Heart right ventricle (tissue), 16 donors: ENCODE measurements around the gene UBE4B. TPM values are rescaled to one million over a fixed set of nuclear protein-coding genes. Genes with fewer than 3 reads are reported as not detected.
"Not testable (repeated sequence)": the region's sequence is repeated elsewhere in the genome, so short reads cannot be mapped to it uniquely, and the experiment has no call there.

Source experiments
- ATAC-seq, 8 donors: fragments of 200-7000 bp; cut with Tn5 transposase; one replicate each; pipeline ENCODE4 v1.9.1; 2020; ENCODE audit warnings: mild to moderate bottlenecking in 8 of 8, moderate library complexity in 8 of 8, moderate number of reproducible peaks in 1 of 8
- DNase-seq, 2 donors: peaks; one replicate each; pipeline ENCODE4 v3.0.0-alpha.2; 2020
- H3K27ac ChIP-seq, 10 donors: fragments of 200-600 bp; sonication (generic) in 2 of 10; one replicate each; pipeline versions ENCODE4 v1.5.0 to v1.8.0; 2020 to 2022; ENCODE audit warnings: mild to moderate bottlenecking in 3 of 10
- H3K27me3 ChIP-seq, 7 donors: fragments of 200-600 bp; one replicate each; pipeline ENCODE4 v1.8.0; 2021 to 2022; ENCODE audit warnings: mild to moderate bottlenecking in 2 of 7
- H3K36me3 ChIP-seq, 9 donors: fragments of 200-600 bp; sonication (generic) in 1 of 9; one replicate each; pipeline versions ENCODE4 v1.5.0 to v1.8.0; 2020 to 2022; ENCODE audit warnings: mild to moderate bottlenecking in 2 of 9
- H3K4me1 ChIP-seq, 9 donors: fragments of 200-600 bp; sonication (generic) in 1 of 9; one replicate each; pipeline versions ENCODE4 v1.5.0 to v1.8.0; 2020 to 2022; ENCODE audit warnings: mild to moderate bottlenecking in 4 of 9
- H3K4me3 ChIP-seq, 10 donors: fragments of 200-600 bp; sonication (generic) in 2 of 10; one replicate each; pipeline versions ENCODE4 v1.5.0 to v1.8.0; 2020 to 2022; ENCODE audit warnings: mild to moderate bottlenecking in 7 of 10, moderate library complexity in 2 of 10
- H3K9me3 ChIP-seq, 11 donors: fragments of 200-600 bp in 10 of 11; sonication (generic) in 2 of 11; one replicate each; pipeline versions ENCODE4 v1.5.0 to v1.8.0; 2013 to 2022; ENCODE audit warnings: mild to moderate bottlenecking in 2 of 11, control low read depth in 1 of 11, moderate library complexity in 1 of 11
- WGBS, 2 donors: extraction: QIAGEN DNeasy Blood & Tissue Kit; methylation state at CpG; one replicate each; pipeline ENCODE4 v1.1.7; 2013; ENCODE audit warnings: inconsistent platforms in 1 of 2; 5-methylcytosine and 5-hydroxymethylcytosine counted together
- intact Hi-C, 10 donors: fragments of 100-400 bp; cut with DNase I; formaldehyde crosslinking; loops; one replicate each; pipeline versions ENCODE4 v1.11.1 to v1.14.2; 2022
- polyA plus RNA-seq, 2 donors: library from polyadenylated mRNA; stranded (reverse); fragments of 200-250 nt; gene quantifications; one replicate each; pipeline ENCODE4 v1.2.3, GENCODE V29; 2013
- total RNA-seq, 10 donors: library from RNA; stranded (reverse); fragmentation: NEBNext Ultra II Directional in 3 of 10; extraction: Animal tissue kit (Norgen Biotek cat#: 25700) in 3 of 10; gene quantifications; one replicate each; pipeline versions ENCODE4 v1.2.1 to v1.2.4, GENCODE V29; 2021 to 2023
- TF ChIP-seq, protein P1 (sequence below), 9 donors: fragments of 200-600 bp; sonication (generic) in 2 of 9; IDR thresholded peaks; one replicate each; pipeline versions ENCODE4 v1.5.0 to v1.8.0; 2021 to 2022; ENCODE audit warnings: antibody characterized with exemption in 9 of 9, mild to moderate bottlenecking in 5 of 9, moderate library complexity in 1 of 9
- donor health status: Arrhythmogenic right ventricular cardiomyopathy.
- donor health status: ischemic (EF 13 %, LVEDD 7.1; RV severe dilation, severe dysfunction).
- donor health status: healthy with polysubstance abuse.
- donor health status: DM: no; HTN: yes; CAD: no.
- donor health status: DM: no; HTN: no; CAD: no.
- donor health status: ischemic (EF 25% LVEDD 6.9; RV normal size, moderate dysfunction).
- donor health status: ischemic (EF 25% LVEDD 5.7; RV mildly dilated, moderate dysfunction).
- donor health status: healthy.
- donor health status: DM: yes; HTN: yes; CAD: no.
- donor health status: Ischemic cardiomyopathy.
- donor health status: ischemic (EF 35%, LVEDD 5.7; RV mildly dilated, moderate dysfunction).
- donor health status: nonischemic (EF 11% LVEDD 7.7; RV severe dilation, severe dysfunction).
- donor health status: DM: yes; HTN: yes; CAD: no.
- donor health status: PGD.
- donor health status: ischemic (EF 29% LVEDD 5.4; RV normal size, mild dysfunction).
- donor health status: nonischemic (EF 23%, LVEDD 6.1; RV moderate dilation, normal function).

Gene UBE4B
- total and polyA plus RNA-seq, 12 donors = 18.3 to 87.3 (median 67.8) TPM

DNA sequence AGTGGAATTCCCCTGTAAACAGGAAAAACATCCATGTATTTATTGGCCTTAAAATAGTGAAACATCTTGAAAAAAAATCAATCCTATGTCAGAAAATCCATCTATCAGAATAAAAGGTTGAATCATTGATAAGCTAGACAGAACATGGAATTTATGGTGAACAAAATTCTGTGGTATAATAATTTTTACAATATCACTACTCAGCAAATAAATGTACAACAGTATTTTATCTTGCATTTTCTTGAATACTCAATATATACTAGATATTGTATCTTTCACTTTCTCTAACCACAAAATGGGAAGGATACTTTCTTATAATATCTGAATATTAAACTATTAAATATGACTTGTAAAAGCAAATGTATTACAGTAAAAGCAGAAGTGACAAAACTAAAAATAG, 5.7 kb upstream of the UBE4B start:
- Histone ChIP-seq H3K27me3 (no peaks in the 10 kb centered on the region), H3K4me1 (peaks cover 0 to 11% (median 2%) of the 10 kb centered on the region in 9 donors), H3K4me3 (no peak overlapping the region), H3K27ac (no peak overlapping the region), H3K36me3 (no peaks in the 10 kb centered on the region), H3K9me3 (peaks cover 0 to 8% (median 0%) of the 10 kb centered on the region in 11 donors)
- no peak for ATAC-seq
- intact Hi-C loops = no loop called here
- TF ChIP-seq, protein P1, sequence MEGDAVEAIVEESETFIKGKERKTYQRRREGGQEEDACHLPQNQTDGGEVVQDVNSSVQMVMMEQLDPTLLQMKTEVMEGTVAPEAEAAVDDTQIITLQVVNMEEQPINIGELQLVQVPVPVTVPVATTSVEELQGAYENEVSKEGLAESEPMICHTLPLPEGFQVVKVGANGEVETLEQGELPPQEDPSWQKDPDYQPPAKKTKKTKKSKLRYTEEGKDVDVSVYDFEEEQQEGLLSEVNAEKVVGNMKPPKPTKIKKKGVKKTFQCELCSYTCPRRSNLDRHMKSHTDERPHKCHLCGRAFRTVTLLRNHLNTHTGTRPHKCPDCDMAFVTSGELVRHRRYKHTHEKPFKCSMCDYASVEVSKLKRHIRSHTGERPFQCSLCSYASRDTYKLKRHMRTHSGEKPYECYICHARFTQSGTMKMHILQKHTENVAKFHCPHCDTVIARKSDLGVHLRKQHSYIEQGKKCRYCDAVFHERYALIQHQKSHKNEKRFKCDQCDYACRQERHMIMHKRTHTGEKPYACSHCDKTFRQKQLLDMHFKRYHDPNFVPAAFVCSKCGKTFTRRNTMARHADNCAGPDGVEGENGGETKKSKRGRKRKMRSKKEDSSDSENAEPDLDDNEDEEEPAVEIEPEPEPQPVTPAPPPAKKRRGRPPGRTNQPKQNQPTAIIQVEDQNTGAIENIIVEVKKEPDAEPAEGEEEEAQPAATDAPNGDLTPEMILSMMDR (IDR thresholded peaks at IDR 0.05) = no peak
- DNase-seq = no peak

DNA sequence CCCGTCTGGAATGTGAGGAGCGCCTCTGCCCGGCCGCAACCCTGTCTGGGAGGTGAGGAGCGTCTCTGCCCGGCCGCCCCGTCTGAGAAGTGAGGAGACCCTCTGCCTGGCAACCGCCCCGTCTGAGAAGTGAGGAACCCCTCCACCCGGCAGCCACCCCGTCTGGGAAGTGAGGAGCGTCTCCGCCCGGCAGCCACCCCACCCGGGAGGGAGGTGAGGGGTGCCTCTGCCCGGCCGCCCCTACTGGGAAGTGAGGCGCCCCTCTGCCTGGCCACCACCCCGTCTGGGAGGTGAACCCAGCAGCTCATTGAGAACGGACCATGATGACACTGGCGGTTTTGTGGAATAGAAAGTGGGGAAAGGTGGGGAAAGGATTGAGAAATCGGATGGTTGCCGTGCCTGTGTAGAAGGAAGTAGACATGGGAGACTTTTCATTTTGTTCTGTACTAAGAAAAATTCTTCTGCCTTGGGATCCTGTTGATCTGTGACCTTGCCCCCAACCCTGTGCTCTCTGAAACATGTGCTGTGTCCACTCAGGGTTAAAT, 3.7 kb upstream of the UBE4B start:
- H3K36me3 ChIP-seq, ATAC-seq, DNase-seq, H3K27me3 ChIP-seq, H3K27ac ChIP-seq, H3K4me3 ChIP-seq, H3K9me3 ChIP-seq, intact Hi-C loops: not testable (repeated sequence)
- WGBS, 2 donors = 86 to 88% methylated on average over 17 to 23 of the region's 24 CpGs
- H3K4me1 ChIP-seq = peaks cover 0 to 21% (median 11%) of the 10 kb centered on the region in 9 donors

DNA sequence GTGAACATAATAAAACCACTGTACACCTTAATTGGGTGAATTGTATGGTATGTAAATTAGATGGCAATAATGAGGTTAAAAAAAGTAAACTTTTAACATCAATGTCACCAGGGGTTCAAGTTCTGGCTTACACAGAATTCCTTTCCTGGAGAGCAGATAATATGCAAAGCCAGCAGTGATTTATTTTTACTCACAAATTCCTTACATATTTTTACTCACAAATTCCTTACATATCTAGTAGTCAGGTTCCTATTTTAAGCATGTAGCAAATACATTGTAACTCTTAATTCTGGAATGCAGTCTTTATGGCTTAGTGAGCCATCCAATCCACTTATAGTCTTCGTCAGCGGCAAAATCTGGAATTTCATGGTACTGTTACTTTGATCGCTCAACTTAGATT, 1.3 kb upstream of the UBE4B start:
- peaks cover 0 to 44% (median 28%) of the 10 kb centered on the region in 9 donors for H3K4me1 ChIP-seq
- H3K36me3 ChIP-seq = peaks cover 0 to 10% (median 0%) of the 10 kb centered on the region in 9 donors
- intact Hi-C loops = loop anchor here in 8 of 10 donors (5.0 to 10.0 kb wide), 6 partner anchors 73 to 181 kb away; partner anchors contain the start of gene KIF1B (in 1 of the 8)
- peak overlapping the region in 5 of 10 donors; percentile 74 to 98 (median 96) for H3K27ac ChIP-seq
- H3K4me3 ChIP-seq = no peak overlapping the region
- TF ChIP-seq, protein P1 (IDR thresholded peaks at IDR 0.05) = no peak
- no peaks in the 10 kb centered on the region for H3K9me3 ChIP-seq
- DNase-seq = no peak
- no peak for ATAC-seq
- 46 to 63% methylated on average over 3 of the region's 3 CpGs for WGBS, 2 donors
- no peaks in the 10 kb centered on the region for H3K27me3 ChIP-seq

DNA sequence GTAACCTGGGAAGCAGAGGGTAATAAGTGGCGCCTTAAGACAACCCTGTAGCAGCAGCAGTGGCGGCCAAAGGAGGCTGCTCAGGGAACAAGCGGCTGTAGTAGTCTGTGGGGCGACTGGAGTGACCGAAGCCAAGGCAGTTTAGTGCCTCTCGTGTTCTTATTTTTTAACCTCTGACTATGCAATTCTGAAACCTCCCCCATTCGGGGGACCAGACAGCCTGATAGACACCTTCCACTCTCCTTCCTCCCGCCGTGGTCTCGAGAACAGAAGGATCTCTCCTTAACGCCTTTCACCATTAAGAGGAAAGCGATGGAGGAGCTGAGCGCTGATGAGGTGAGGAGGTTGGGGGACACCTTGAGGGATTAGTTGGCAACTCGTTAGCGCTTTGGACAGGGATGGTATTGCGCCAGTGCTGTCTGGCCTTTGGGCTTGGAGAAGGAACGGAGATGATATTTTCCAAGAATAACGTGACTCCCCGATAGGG, 644 bp downstream of the UBE4B start:
- peak; percentile 6 to 56 (median 41) for ATAC-seq

More for the DNA sequence above, 644 bp downstream of the UBE4B start:
- intact Hi-C loops = loop anchor here in 8 of 10 donors (2.0 to 10.0 kb wide), 8 partner anchors 71 to 179 kb away; partner anchors contain the start of genes LZIC (in 2 of the 8), NMNAT1 (in 2 of the 8) and KIF1B (in 1 of the 8)
- peaks cover 0 to 47% (median 28%) of the 10 kb centered on the region in 9 donors for H3K4me1 ChIP-seq
- peak overlapping the region; percentile 85 to 98 (median 95) for H3K27ac ChIP-seq
- TF ChIP-seq, protein P1 (IDR thresholded peaks at IDR 0.05) = no peak
- H3K27me3 ChIP-seq = no peaks in the 10 kb centered on the region
- 0% methylated on average over 19 of the region's 19 CpGs for WGBS, 2 donors
- H3K9me3 ChIP-seq = no peaks in the 10 kb centered on the region
- peak in 1 of 2 donors; percentile 8 for DNase-seq
- peak overlapping the region; percentile 87 to 100 (median 98) for H3K4me3 ChIP-seq
- H3K36me3 ChIP-seq = peaks cover 0 to 29% (median 12%) of the 10 kb centered on the region in 9 donors
